Measurements from ENCODE around the gene EDAR. TPM values are rescaled to one million over a fixed set of nuclear protein-coding genes. Genes with fewer than 3 reads are reported as not detected.

EDAR gene
- total and polyA plus RNA-seq, 11 donors = 0.01 to 0.20 (median 0.16) TPM; not detected in 8

DNA sequence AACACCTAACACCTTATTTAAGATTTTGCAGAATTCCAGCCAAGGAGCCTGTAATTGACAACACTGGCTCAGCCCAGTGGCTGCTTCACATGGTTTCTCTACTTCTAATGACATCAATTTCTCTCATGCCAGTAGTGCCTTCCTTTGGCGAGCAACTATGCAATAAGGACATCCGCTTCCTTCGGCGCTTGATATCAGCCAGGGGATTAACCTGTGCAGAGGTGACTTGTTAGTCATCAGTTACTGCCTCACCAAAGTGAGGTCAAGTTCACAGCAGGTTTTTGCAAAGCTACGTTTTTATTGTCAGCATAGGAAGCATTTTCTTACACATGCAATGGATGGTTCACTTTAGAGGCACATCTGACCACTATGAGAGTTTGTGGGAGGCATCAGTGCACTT lies 24.0 kb upstream of the EDAR start:
- H3K4me1 ChIP-seq = no peaks in the 10 kb centered on the region
- WGBS, 4 donors = 81 to 94% (median 86%) methylated on average over 5 of the region's 5 CpGs
- no peak for ATAC-seq
- no peak for TF ChIP-seq POLR2A (IDR thresholded peaks at IDR 0.05)
- no peak for TF ChIP-seq CTCF (IDR thresholded peaks at IDR 0.05)
- H3K27ac ChIP-seq = no peak overlapping the region
- no peak for DNase-seq
- no peaks in the 10 kb centered on the region for H3K9me3 ChIP-seq
- H3K4me3 ChIP-seq = no peak overlapping the region
- no peaks in the 10 kb centered on the region for H3K36me3 ChIP-seq
- peaks cover 0 to 5% (median 0%) of the 10 kb centered on the region in 9 donors for H3K27me3 ChIP-seq
- intact Hi-C loops (cut with DNase I) = no loop called here

DNA sequence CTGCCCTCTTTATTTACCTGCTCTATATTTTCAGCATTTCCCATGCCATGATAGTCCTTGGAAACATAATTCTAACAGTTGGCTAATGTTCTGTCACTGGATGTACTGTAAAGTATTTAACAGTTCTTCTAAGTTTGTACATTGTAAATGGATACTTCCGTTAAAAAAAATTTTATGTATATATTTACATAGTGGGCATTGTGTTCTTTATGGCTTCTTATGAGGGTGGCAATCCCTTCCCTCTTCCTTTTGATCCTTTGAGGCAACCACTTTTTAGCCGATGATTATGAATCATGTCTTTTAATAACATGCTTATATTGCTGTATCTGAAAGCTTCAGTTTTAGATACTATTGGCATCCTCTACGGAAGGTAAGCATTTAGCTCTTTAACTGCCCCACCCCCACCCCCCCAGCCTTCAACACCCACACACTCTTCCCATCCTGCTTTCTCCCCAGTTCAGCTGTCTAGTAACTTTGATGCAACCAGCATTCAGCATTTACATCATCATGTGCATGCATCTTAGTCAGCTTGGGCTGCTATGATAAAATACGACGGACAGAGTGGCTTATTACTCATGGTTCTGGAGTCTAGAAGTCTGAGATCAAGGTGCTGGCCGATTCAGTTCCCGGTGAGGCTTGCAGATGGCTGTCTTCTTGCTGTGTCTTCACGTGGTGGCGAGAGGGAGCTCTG lies 21.0 kb upstream of the EDAR start:
- Histone ChIP-seq H3K4me1 (no peaks in the 10 kb centered on the region), H3K9me3 (no peaks in the 10 kb centered on the region), H3K36me3 (no peaks in the 10 kb centered on the region), H3K27ac (no peak overlapping the region), H3K4me3 (no peak overlapping the region), H3K27me3 (peaks cover 0 to 5% (median 0%) of the 10 kb centered on the region in 9 donors)
- no peak for DNase-seq
- intact Hi-C loops (cut with DNase I) = no loop called here
- WGBS, 4 donors = 66 to 75% (median 69%) methylated on average over 9 of the region's 9 CpGs
- no peak for ATAC-seq
- TF ChIP-seq CTCF (IDR thresholded peaks at IDR 0.05) (no peak), POLR2A (IDR thresholded peaks at IDR 0.05) (no peak)

DNA sequence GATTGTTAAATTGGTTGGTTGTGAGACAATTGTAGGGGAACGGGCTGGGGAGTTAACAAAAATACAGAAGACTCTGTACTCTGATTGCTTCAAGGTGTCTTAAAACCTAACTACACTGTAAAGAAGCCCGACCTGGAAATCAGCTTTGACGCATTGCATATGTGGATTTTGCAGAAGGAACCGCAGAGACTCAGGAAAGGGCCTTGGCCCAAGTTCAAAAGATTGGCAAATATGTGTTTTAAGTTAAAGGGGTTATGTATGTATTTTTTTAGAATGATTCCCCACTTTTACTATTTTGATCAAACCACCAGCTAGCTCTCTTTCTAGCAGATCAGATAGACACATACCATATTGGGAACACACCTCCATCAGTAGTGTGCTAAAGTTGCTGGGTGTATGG lies 18.0 kb upstream of the EDAR start:
- ATAC-seq = no peak
- Histone ChIP-seq H3K9me3 (no peaks in the 10 kb centered on the region), H3K27me3 (no peaks in the 10 kb centered on the region), H3K27ac (no peak overlapping the region), H3K36me3 (no peaks in the 10 kb centered on the region), H3K4me3 (no peak overlapping the region), H3K4me1 (no peaks in the 10 kb centered on the region)
- WGBS, 4 donors = 65 to 70% (median 70%) methylated on average over 4 of the region's 4 CpGs
- intact Hi-C loops (cut with DNase I) = no loop called here
- TF ChIP-seq POLR2A (IDR thresholded peaks at IDR 0.05) = no peak
- no peak for TF ChIP-seq CTCF (IDR thresholded peaks at IDR 0.05)
- no peak for DNase-seq

- no peaks in the 10 kb centered on the region for H3K4me1 ChIP-seq
- 74 to 81% (median 79%) methylated on average over 20 of the region's 20 CpGs for WGBS, 4 donors
- H3K27me3 ChIP-seq = peaks cover 0 to 4% (median 0%) of the 10 kb centered on the region in 9 donors
- H3K36me3 ChIP-seq = no peaks in the 10 kb centered on the region
- H3K27ac ChIP-seq = no peak overlapping the region
- intact Hi-C loops (cut with DNase I) = no loop called here
- H3K4me3 ChIP-seq = no peak overlapping the region
- H3K9me3 ChIP-seq = no peaks in the 10 kb centered on the region
- DNase-seq (no peak), ATAC-seq (no peak)
- TF ChIP-seq CTCF (IDR thresholded peaks at IDR 0.05) = no peak
- no peak for TF ChIP-seq POLR2A (IDR thresholded peaks at IDR 0.05)
Observed at GRCh38 chr2:109005686-109006204, 16.7 kb upstream of the EDAR start.
